DND-41 (cell line): ENCODE measurements around the gene TGM3.

Experiments
- CTCF ChIP-seq: IDR thresholded peaks from 2 replicates; pipeline ENCODE4 v1.5.1; 2012; ENCODE audit warnings: borderline replicate concordance, low read length, moderate library complexity, mild to moderate bottlenecking; ENCODE audit not compliant: poor library complexity, severe bottlenecking; ENCODE audit errors: extremely low read depth
- EZH2 ChIP-seq: IDR thresholded peaks from 3 replicates; pipeline ENCODE4 v1.6.1; 2012; ENCODE audit warnings: borderline replicate concordance, low read depth, mild to moderate bottlenecking, moderate library complexity, low read length, inconsistent platforms; ENCODE audit not compliant: severe bottlenecking

GRCh38 chr20:2253256-2253655 lies 42.5 kb upstream of the TGM3 start:
- TF ChIP-seq CTCF: no peak
- no peak for TF ChIP-seq EZH2
